Measurements from ENCODE around the gene ARRB1. TPM values are rescaled to one million over a fixed set of nuclear protein-coding genes. Genes with fewer than 3 reads are reported as not detected.

The ARRB1 gene
- total and polyA plus RNA-seq, 10 donors = 11.6 to 139 (median 78.1) TPM

- TF ChIP-seq CTCF (IDR thresholded peaks at IDR 0.05 in 8 of 11, conservative IDR thresholded peaks at IDR 0.05 in 3 of 11) (no peak), POLR2A (IDR thresholded peaks at IDR 0.05) (no peak), POLR2AphosphoS5 (IDR thresholded peaks at IDR 0.05) (no peak)
- Histone ChIP-seq H3K4me1 (peaks cover 0 to 74% (median 28%) of the 10 kb centered on the region in 6 donors), H3K27ac (peak overlapping the region in 1 of 8 donors; percentile 12), H3K9me3 (no peaks in the 10 kb centered on the region), H3K36me3 (peaks cover 0 to 53% (median 0%) of the 10 kb centered on the region in 6 donors), H3K27me3 (replicated peaks in 1 of 7) (no peaks in the 10 kb centered on the region), H3K4me3 (no peak overlapping the region)
- DNase-seq = no peak
- intact Hi-C loops (cut with DNase I; ENCODE audit: low total_unique reads) = no loop called here
- WGBS, 5 donors = 77 to 86% (median 82%) methylated on average over 5 of the region's 5 CpGs
Measured at GRCh38 chr11:75320643-75321042, 30.8 kb downstream of the ARRB1 start.

- TF ChIP-seq CTCF (IDR thresholded peaks at IDR 0.05 in 8 of 11, conservative IDR thresholded peaks at IDR 0.05 in 3 of 11) (no peak), POLR2AphosphoS5 (IDR thresholded peaks at IDR 0.05) (peak in 1 of 3 donors; percentile 5)
- WGBS, 5 donors = 65 to 84% (median 69%) methylated on average over 6 of the region's 6 CpGs
- Histone ChIP-seq H3K4me1 (peaks cover 0 to 76% (median 28%) of the 10 kb centered on the region in 6 donors), H3K36me3 (peaks cover 0 to 48% (median 0%) of the 10 kb centered on the region in 6 donors), H3K9me3 (no peaks in the 10 kb centered on the region), H3K27ac (peak overlapping the region in 2 of 8 donors; percentile 12 to 38), H3K4me3 (no peak overlapping the region), H3K27me3 (replicated peaks in 1 of 7) (no peaks in the 10 kb centered on the region)
- intact Hi-C loops (cut with DNase I; ENCODE audit: low total_unique reads) = no loop called here
- no peak for DNase-seq
Measured at GRCh38 chr11:75320046-75320618, 31.3 kb downstream of the ARRB1 start.

- intact Hi-C loops (cut with DNase I; ENCODE audit: low total_unique reads) = no loop called here
- H3K4me1 ChIP-seq = peaks cover 2 to 84% (median 35%) of the 10 kb centered on the region in 6 donors
- no peak for DNase-seq
- H3K4me3 ChIP-seq = no peak overlapping the region
- 76 to 90% (median 81%) methylated on average over 10 to 11 of the region's 11 CpGs for WGBS, 5 donors
- H3K27ac ChIP-seq = peak overlapping the region in 2 of 8 donors; percentile 12 to 38
- no peak for TF ChIP-seq CTCF (IDR thresholded peaks at IDR 0.05 in 8 of 11, conservative IDR thresholded peaks at IDR 0.05 in 3 of 11)
- peak in 1 of 3 donors; percentile 19 for TF ChIP-seq POLR2AphosphoS5 (IDR thresholded peaks at IDR 0.05)
- no peaks in the 10 kb centered on the region for H3K9me3 ChIP-seq
- peaks cover 0 to 41% (median 0%) of the 10 kb centered on the region in 6 donors for H3K36me3 ChIP-seq
- no peaks in the 10 kb centered on the region for H3K27me3 ChIP-seq (replicated peaks in 1 of 7)
Measured at GRCh38 chr11:75319035-75319877, 32.2 kb downstream of the ARRB1 start.

Data from spleen (tissue), 11 donors.